IPS-NIHi7 (cell line): ENCODE data around the gene PARD6A.
"Not testable (repeated sequence)": the region's sequence is repeated elsewhere in the genome, so short reads cannot be mapped to it uniquely, and the experiment has no call there.

ENCODE experiments used
- DNase-seq: peaks from one replicate; pipeline ENCODE4 v3.0.0; 2012; ENCODE audit warnings: mixed read lengths; ENCODE audit errors: extremely low spot score

Gene PARD6A

GRCh38 chr16:67685388-67686112, 24.8 kb downstream of the PARD6A start:
- DNase-seq: no peak

DNA sequence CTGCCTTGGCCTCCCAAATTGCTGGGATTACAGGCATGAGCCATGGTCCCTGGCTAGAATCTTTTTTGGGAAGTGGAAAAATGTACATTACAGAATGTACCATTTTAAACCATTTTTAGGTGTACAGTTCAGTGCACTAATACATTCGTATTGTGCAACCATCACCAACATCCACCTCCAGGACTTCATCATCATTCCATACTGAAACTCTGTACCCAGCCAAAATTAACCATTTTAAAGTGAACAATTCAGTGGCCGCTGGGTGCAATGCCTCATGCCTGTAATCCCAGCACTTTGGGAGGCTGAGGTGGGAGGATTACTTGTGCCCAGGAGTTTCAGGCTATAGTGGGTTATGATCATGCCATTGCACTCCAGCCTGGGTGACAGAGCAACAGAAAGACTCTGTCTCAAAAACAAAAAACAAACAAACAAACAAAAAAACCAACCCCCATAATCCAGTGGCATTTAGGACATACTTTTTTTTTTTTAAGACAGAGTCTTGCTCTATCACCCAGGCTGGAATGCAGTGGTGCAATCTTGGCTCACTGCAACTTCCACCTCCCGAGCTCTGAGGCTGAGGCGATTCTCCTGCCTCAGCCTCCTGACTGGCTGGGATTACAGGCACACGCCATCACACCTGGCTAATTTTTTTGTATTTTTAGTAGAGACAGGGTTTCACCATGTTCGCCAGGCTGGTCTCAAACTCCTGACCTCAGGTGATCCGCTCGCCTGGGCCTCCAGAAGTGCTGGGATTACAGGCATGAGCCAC, 32.9 kb downstream of the PARD6A start:
- not testable (repeated sequence) for DNase-seq

DNA sequence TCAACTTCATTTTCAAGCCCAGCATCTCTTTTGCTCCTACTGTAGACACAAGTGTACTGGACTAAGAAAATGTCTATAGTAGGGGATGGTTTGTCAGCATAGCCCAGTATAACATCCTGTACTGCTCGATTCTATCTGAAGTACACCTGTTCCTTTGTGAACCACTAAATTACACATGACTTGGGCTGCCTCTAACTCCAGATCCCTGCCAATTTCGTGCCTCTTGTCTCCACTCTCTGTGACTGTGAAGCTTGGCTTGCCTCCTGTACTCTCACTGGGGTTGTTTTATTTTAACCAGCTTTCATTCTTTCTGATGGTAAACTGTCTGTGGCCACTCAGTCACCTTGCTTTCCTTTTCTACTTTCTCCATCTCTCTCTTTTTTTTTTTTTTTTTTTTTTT, 33.9 kb downstream of the PARD6A start:
- DNase-seq: no peak

DNA sequence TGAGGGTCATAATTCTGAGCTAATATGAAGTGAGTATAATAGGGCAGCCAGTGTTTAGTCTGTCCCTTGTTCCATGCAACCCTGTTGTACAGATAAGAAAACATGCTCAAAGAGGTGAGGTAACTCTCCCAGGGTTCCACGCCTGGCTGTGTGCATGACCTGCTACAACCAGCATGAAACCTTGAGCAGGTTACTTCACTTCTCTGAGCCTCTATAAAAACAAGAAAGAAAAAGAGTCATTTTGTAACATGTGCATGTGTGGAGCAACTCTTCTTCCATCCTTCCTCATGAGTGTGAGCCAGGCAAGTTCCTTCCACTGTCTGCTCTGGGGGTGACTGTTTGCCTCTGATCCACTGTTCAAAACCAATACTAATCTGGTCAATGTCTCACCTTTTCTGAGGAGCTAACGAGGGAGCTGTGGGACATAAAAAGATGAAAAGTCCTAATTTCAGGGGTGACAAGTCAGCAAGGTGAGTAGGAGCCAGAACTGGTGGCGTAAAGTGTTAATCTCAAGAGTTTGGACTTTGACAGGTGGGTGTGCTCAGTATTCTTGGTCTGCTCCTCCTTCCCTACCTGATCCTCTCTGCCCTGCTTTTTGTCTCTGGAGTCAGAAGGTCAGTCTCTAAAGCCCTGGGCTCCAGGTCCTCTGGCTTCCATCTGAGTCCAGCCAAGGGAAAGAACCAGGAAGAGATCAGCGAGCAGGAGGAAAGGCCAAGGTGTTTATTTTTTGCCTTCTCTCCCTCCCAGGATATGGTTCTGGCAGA, 36.8 kb downstream of the PARD6A start:
- DNase-seq: no peak

- DNase-seq: no peak
These were observed 38.5 kb downstream of the PARD6A start for GRCh38 chr16:67699265-67699664.

DNA sequence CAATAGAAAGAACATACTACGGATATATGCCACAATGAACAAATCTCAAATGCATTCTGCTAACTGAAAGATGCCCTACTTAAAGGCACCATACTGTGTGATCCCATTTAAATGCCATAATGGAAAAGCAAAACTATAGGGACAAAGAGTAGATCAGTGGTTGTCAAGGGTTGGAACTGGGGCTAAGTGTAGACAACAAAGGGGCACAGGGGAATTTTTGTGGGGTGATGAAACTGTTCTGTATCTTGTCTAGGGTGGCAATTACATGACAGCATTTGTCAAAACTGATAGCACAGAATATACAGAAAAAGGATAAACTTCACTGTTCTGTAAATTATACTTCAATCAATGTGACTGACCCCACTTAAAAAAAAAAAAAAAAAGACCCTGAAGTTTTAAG, 40.7 kb downstream of the PARD6A start:
- no peak for DNase-seq

DNA sequence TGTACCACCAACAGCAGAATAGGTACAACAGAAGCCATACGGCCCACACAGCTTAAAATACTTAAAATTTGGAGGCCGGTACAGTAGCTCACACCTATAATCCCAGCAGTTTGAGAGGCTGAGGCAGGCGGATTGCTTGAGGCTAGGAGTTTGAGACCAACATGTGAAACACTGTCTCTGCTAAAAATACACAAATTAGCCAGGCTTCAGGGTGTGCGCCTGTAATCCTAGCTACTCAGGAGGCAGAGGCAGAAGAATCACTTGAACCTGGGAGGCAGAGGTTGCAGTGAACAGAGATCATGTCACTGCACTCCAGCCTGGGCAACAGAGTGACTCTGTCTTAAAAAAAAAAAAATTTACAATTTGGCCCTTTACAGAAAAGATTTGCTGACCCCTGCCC, 41.4 kb downstream of the PARD6A start:
- no peak for DNase-seq

DNA sequence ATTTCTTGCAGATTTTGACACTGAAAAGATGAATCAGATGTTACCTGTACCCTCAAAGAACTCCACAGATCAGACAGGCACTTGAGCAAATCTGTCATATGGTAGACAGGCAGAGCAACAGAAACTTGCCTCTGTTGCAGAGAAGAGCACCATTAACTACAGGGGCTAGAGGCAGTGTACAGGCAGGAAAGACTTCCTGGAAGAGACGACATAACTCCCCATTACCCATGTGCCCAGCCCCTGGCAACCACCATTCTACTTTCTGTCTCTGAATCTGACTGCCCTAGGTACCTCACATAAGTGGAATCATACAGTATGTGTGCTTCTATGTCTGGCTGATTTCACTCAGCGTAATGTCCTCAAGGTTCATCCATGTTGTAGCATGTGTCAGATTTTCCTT, 42.9 kb downstream of the PARD6A start:
- DNase-seq: no peak

GRCh38 chr16:67704110-67704509, 43.4 kb downstream of the PARD6A start:
- DNase-seq: no peak

- DNase-seq: no peak
These were observed 46.5 kb downstream of the PARD6A start for GRCh38 chr16:67707210-67707609.

DNA sequence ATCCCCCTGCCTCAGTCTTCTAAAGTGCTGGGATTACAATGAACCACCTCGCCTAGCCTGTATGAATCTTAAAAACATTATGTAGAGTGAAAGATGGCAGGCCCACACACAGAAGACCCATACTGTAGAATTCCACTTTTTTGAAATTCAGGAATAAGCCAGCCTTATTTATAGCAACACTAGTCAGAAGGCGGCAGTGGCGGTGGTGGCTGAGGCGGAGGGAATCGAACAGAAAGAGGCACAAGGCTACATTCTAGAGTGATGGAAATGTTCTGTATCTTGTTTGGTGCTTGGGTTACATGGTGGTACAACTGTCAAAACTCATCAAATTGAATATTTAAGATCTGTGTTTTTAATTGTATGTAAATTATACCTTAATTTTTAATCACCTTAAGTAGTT, 47.0 kb downstream of the PARD6A start:
- no peak for DNase-seq

DNA sequence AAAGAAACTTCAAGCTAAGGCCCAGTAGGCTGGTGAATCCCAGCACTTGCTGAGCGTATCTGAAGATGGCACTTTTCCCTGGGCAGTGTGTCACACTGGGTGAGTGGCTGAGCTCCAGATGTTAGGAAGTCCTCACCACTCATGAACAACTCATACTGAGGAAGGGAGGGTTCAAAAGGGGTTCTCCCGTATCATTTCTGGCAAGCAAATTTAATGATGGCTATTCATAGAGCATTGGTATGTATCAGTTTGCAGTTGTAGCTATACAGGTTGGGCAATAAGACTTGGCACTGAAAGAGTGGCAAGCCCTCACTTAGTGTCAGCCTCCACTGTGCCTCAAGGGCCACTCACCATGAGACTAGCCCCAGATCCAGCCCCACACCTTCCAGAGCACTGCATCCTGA, 47.6 kb downstream of the PARD6A start:
- DNase-seq: no peak

GRCh38 chr16:67709050-67709449, 48.3 kb downstream of the PARD6A start:
- DNase-seq: no peak

DNA sequence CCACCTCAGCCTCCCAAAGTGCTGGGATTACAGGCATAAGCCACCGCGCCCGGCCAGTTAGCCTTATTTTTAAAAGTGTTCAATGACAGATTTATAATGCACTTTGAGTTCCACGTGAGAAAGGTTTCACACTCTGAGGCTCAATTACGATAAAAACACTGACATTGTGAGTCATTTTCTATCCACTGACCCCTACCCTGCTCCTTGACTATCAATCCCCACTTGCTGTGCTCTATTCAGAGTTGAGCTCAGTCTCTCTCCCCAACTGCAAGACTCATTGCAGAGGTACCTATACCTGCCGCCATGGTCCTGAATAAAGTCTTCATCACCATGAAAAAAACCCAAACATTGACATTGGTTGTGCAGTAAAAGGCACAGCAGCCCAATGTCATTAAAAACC, 49.8 kb downstream of the PARD6A start:
- no peak for DNase-seq
